ENCODE results near the gene KREMEN1.

KREMEN1 gene

DNA sequence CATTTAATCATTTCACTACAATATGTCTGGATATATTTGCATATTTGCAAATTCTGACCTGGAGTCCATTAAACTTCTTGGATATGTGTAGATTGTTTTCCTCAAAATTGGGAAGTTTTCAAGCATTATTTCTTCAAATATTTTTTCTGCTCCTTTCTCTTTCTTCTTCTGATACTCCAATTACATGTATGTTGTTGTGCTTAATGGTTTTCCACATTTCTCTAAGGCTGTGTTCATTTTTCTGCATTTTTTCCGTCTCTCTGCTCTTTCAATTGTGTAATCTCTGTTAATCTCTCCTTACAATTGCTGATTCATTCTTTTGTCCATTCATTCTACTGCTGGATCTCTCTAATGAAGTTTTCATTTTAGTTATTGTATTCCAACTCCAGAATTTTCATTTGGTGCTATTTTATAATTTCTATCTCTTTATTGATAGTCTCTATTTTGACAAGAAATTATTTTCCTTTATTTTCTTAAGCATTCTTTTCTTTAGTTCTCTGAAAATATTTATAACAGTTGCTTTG is 102.5 kb downstream of the KREMEN1 start:
- in situ Hi-C loops (cut with MboI; ENCODE audit: low sequenced_read_pairs) = no loop called here

DNA sequence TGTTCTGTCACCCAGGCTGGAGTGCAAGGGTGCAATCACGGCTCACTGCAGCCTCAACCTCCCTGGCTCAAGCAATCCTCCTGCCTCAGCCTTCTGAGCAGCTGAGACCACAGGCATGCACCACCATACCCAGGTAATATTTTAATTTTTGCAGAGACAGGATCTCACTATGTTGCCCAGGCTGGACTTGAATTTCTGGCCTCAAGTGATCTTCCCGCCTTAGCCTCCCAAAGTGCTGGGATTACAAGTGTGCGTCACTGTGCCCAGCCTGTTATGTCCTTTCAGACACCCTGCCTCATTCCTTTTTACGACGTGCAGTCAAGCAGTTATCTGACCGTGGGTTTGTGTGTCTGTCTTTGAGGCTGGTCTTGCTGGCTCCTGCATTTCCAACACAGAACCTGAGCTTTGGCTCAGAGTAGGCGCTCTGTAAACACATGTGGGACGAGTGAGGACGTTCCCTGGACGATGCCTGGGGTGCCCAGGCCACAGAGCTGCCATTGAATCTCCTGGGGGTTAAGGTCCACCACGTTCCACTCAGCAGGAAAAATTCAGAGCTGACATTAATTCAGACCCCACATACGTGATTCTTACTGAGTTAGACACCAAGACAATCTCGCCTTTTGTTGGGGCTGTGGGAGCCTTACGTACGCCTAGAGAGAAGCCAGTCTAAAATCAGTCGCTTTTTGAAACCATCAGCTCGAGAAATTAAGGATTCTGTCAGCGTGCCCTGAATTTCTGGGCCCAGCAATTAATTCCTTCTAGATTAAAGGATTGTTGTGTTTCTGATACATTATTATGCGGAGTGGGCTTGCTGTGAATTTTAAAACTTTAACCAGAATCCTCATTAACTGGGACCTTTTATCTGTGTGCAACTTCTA is 111.4 kb downstream of the KREMEN1 start:
- in situ Hi-C loops (cut with MboI; ENCODE audit: low sequenced_read_pairs) = no loop called here

DNA sequence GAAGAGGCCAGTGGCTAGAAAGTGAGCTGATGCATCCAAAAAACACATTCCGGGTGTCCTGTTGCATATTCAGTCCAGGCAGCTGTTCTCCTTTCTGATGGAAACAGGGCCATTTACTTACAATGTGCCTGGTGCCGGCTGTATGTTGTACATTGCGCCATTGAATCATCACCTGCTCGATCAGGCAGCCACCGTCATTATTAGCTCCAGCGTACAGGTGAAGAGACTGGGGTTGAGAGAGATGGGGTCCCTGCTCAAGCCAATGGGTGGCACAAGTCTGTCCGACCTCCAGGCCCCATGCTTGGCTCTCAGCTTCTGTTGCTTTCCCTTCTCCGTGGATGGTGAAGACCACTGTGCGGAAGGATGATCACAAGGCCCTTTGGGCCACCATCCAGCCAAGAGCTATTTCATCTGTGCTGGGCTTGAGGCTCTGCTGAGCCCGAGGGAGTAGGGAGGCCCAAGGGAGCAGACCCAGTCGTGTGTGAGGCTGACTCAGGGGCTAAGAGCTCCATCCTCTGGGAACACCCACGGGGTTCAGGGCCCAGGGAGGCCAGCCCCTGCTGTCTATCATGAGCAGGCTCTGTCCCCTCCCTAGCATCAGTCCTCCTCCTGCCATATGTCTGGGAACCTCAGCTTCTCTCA is 112.1 kb downstream of the KREMEN1 start:
- in situ Hi-C loops (cut with MboI; ENCODE audit: low sequenced_read_pairs) = no loop called here

DNA sequence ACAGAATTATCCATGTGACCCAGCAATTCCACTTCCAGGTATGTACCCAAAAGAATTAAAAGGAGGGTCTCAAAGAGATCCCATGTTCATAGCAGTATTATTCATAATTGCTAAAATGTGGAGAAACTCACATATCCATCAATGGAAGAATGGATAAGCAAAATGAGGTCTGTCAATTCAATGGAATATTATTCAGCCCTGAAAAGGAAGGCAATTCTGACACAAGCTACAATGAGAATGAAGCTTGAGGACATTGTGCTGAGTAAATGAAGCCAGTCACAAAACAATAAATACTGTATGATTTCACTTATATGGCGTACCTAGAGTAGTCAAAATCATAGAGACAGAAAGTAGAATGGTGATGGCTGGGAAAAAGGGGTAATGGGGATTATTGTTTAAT is 113.5 kb downstream of the KREMEN1 start:
- in situ Hi-C loops (cut with MboI; ENCODE audit: low sequenced_read_pairs) = no loop called here

- in situ Hi-C loops (cut with MboI; ENCODE audit: low sequenced_read_pairs) = no loop called here
Observed at GRCh38 chr22:29187831-29188230, 115.0 kb downstream of the KREMEN1 start.

DNA sequence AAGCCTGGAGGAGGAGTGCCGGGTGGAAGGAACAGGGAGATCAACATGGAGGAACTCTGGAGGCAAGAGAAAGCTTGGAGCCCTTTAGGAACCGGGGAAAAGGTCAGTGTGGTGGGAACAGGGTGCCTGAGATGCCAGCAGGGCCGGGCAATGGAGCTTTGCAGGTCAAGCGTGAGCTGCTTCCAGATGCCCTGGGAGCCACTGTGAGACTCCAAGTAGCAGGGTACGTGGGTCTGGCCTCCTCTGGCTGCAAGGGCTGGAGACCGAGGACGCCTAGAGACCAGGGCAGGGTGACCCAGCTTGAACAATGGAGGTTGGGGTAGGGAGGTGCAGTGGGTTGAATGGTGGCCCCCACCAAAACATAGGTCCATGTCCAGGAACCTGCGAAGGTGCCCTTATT is 117.2 kb downstream of the KREMEN1 start:
- in situ Hi-C loops (cut with MboI; ENCODE audit: low sequenced_read_pairs) = no loop called here

DNA sequence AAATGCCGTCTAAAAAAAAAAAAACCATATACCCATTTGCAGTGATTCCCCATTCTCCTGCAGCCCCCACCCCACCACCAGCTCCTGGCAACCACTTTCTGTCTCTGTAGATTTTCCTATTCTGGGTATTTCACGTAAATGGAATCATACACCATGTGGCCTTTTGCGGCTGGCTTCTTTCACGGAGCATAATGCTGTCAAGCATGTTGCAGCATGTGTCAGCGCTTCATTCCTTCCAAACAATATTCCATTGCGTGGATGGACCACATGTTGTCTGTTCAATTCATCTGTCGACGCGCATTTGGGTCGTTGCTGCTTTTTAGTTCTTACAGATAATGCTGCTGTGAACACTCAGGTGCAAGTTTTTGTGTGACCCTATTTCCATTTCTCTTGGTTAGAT is 118.1 kb downstream of the KREMEN1 start:
- in situ Hi-C loops (cut with MboI; ENCODE audit: low sequenced_read_pairs) = no loop called here

GRCh38 chr22:29193021-29193420 is 120.2 kb downstream of the KREMEN1 start:
- in situ Hi-C loops (cut with MboI; ENCODE audit: low sequenced_read_pairs) = no loop called here

DNA sequence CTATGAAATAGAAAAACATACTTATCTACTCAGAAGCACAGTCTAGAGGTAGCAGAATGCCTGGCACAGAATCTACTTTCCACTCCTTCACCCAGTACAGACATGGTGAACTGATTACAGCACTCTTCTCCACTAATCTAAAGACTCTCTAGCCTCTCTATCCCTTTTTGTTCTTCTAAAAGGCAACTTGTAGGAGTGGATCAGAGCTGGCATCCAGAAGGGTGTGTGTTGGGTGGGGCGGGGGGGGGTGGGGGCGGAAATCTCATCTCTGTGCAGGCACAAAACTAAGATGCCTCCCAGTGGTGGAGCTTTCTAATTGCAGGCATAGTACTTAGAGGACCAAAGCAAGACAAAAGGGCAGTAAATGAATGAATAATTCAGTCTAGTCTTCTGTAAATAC is 121.3 kb downstream of the KREMEN1 start:
- in situ Hi-C loops (cut with MboI; ENCODE audit: low sequenced_read_pairs) = no loop called here

- in situ Hi-C loops (cut with MboI; ENCODE audit: low sequenced_read_pairs) = no loop called here
Observed at GRCh38 chr22:29195118-29195963, 122.5 kb downstream of the KREMEN1 start.

- in situ Hi-C loops (cut with MboI; ENCODE audit: low sequenced_read_pairs) = no loop called here
Observed at GRCh38 chr22:29195964-29196666, 123.3 kb downstream of the KREMEN1 start.

GRCh38 chr22:29197096-29197495 is 124.3 kb downstream of the KREMEN1 start:
- in situ Hi-C loops (cut with MboI; ENCODE audit: low sequenced_read_pairs) = no loop called here

- in situ Hi-C loops (cut with MboI; ENCODE audit: low sequenced_read_pairs) = no loop called here
Observed at GRCh38 chr22:29198240-29198639, 125.4 kb downstream of the KREMEN1 start.

GRCh38 chr22:29199702-29200400 is 127.0 kb downstream of the KREMEN1 start:
- in situ Hi-C loops (cut with MboI; ENCODE audit: low sequenced_read_pairs) = no loop called here

- in situ Hi-C loops (cut with MboI; ENCODE audit: low sequenced_read_pairs) = no loop called here
Observed at GRCh38 chr22:29200901-29201300, 128.1 kb downstream of the KREMEN1 start.

DNA sequence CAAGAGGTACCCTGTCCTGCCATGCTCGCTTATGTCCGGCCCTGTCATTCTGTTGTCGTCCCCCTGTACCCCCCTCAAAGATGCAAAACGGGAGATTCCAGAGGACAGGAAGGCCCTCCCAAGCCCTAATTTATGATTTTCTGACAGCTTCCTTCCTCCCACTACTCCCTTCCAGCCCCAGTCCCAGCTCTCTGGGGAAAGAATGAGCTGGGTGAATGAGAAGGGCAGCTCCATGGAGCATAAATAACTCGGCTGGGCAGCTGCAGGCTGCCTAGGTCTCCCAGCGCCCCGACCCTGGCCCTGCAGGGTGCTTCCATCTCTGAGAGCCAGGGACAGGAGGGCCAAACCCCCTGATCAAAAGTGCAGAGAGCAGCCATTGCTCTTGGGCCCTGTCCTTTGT is 128.9 kb downstream of the KREMEN1 start:
- in situ Hi-C loops (cut with MboI; ENCODE audit: low sequenced_read_pairs) = no loop called here

- in situ Hi-C loops (cut with MboI; ENCODE audit: low sequenced_read_pairs) = no loop called here
Observed at GRCh38 chr22:29202212-29203192, 129.7 kb downstream of the KREMEN1 start.

DNA sequence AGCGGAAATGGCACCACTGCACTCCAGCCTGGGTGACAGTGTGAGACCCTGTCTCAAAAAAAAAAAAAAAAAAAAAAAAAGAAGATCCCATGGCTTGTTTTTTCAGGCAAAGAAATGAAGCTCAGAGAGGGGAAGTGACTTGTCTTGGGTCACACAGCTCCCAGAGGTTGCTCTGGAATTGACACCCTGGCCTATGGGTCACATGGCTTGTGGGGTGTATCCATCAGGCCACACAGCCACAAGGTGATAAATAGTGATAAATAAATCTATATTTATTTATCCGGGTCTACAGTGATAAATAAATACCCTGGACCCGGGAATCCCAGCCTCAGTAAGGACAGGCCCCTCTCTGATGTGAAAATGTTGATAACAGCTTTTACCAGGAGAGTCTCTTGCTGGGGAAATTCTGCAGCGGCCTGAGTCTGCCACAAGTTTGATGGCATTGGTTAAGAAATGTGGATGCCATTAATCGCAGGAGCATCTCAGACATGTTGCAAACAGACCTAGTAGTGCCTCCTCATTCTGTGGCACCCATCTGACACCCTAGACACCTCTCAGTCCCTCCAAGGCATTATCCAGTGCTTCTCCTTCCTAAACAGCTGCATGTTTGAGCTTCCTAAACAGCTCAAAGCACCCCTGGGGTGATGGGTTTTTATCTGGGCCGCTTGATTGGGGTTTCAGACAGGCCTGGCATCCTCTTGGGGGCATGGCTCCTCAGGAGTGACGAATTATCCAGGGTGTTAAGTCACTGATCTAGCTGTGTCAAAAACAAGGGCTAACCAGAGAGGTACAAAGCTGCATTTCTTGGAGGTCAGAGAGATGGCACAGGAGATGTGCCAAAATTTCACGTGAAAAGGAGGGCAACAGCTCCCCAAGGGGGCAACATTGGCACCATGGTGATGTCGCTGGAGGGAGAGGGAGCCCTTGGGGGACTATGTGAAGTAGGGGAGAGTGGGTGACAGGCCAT is 130.9 kb downstream of the KREMEN1 start:
- in situ Hi-C loops (cut with MboI; ENCODE audit: low sequenced_read_pairs) = no loop called here

All from hTERT RPE-1 (cell line).